H9 (cell line): ENCODE results near the gene MUC22. TPM values are rescaled to one million over a fixed set of nuclear protein-coding genes. Genes with fewer than 3 reads are reported as not detected.

ENCODE experiments used
- DNase-seq: peaks from one replicate; pipeline ENCODE4 v3.0.0-alpha.2; 2017
- H2AFZ ChIP-seq: one replicate; pipeline ENCODE4 v1.6.1; 2013; ENCODE audit warnings: mild to moderate bottlenecking, low read length, control low read depth, moderate library complexity
- H2AK5ac ChIP-seq: 2 replicates; pipeline ENCODE4 v1.6.1; 2013; ENCODE audit warnings: low read length, control low read depth, mixed read lengths; ENCODE audit not compliant: insufficient read length
- H2BK120ac ChIP-seq: one replicate; pipeline ENCODE4 v1.6.1; 2013; ENCODE audit warnings: low read depth, mild to moderate bottlenecking, low read length, control low read depth, inconsistent platforms; ENCODE audit not compliant: poor library complexity, severe bottlenecking
- H2BK12ac ChIP-seq: 2 replicates; pipeline ENCODE4 v1.6.1; 2013; ENCODE audit warnings: low read length, control low read depth, mixed read lengths, low read depth; ENCODE audit not compliant: insufficient read length
- H2BK15ac ChIP-seq: 2 replicates; pipeline ENCODE4 v1.6.1; 2013; ENCODE audit warnings: low read depth, low read length, control low read depth
- H2BK20ac ChIP-seq: one replicate; pipeline ENCODE4 v1.6.1; 2013; ENCODE audit warnings: low read depth, mild to moderate bottlenecking, low read length, control low read depth, inconsistent platforms; ENCODE audit not compliant: poor library complexity, severe bottlenecking
- H2BK5ac ChIP-seq: 2 replicates; pipeline ENCODE4 v1.6.1; 2013; ENCODE audit warnings: low read length, control low read depth, mixed read lengths; ENCODE audit not compliant: insufficient read length
- H3K14ac ChIP-seq: 2 replicates; pipeline ENCODE4 v1.6.1; 2013; ENCODE audit warnings: low read length, control low read depth; ENCODE audit not compliant: insufficient read depth
- H3K18ac ChIP-seq: 2 replicates; pipeline ENCODE4 v1.6.1; 2013; ENCODE audit warnings: low read depth, mild to moderate bottlenecking, mixed read lengths, low read length, control low read depth; ENCODE audit not compliant: insufficient read length
- H3K23ac ChIP-seq: 2 replicates; pipeline ENCODE4 v1.6.1; 2013; ENCODE audit warnings: low read length, control low read depth, mixed read lengths, low read depth; ENCODE audit not compliant: insufficient read length
- H3K23me2 ChIP-seq: 2 replicates; pipeline ENCODE4 v1.6.1; 2013; ENCODE audit warnings: low read depth, mild to moderate bottlenecking, mixed read lengths, low read length, control low read depth; ENCODE audit not compliant: insufficient read length, poor library complexity, severe bottlenecking
- H3K27ac ChIP-seq: 2 replicates; pipeline ENCODE4 v1.5.1; 2013; ENCODE audit warnings: low read length, control low read depth, mixed read lengths, low read depth; ENCODE audit not compliant: insufficient read length
- H3K27me3 ChIP-seq: 2 replicates; pipeline ENCODE4 v1.6.1; 2013; ENCODE audit warnings: low read length, control low read depth, inconsistent platforms; ENCODE audit not compliant: insufficient read depth
- H3K4ac ChIP-seq: 2 replicates; pipeline ENCODE4 v1.6.1; 2013; ENCODE audit warnings: low read depth, mild to moderate bottlenecking, control low read depth, inconsistent platforms, low read length, moderate library complexity
- H3K4me1 ChIP-seq: 2 replicates; pipeline ENCODE4 v1.6.1; 2013; ENCODE audit warnings: low read length, control low read depth, inconsistent platforms; ENCODE audit not compliant: insufficient read depth
- H3K4me2 ChIP-seq: 2 replicates; pipeline ENCODE4 v1.6.1; 2013; ENCODE audit warnings: low read length, control low read depth, mixed read lengths; ENCODE audit not compliant: insufficient read length, insufficient read depth
- H3K56ac ChIP-seq: 2 replicates; pipeline ENCODE4 v1.6.1; 2013; ENCODE audit warnings: low read depth, mild to moderate bottlenecking, mixed read lengths, low read length, control low read depth; ENCODE audit not compliant: insufficient read length
- H3K79me1 ChIP-seq: 2 replicates; pipeline ENCODE4 v1.6.1; 2013; ENCODE audit warnings: low read depth, mild to moderate bottlenecking, moderate library complexity, low read length, control low read depth, inconsistent platforms; ENCODE audit not compliant: insufficient read depth, poor library complexity, severe bottlenecking
- H3K79me2 ChIP-seq: 2 replicates; pipeline ENCODE4 v1.6.1; 2013; ENCODE audit warnings: low read length, control low read depth, inconsistent platforms; ENCODE audit not compliant: insufficient read depth
- H3K9ac ChIP-seq: 2 replicates; pipeline ENCODE4 v1.6.1; 2013; ENCODE audit warnings: low read length, control low read depth, mixed read lengths; ENCODE audit not compliant: insufficient read length; ENCODE audit errors: extremely low read depth
- H3K9me3 ChIP-seq: one replicate; pipeline ENCODE4 v1.6.1; 2013; ENCODE audit warnings: low read depth, low read length, inconsistent platforms; ENCODE audit not compliant: control insufficient read depth
- H3T11ph ChIP-seq: one replicate; pipeline ENCODE4 v1.6.1; 2013; ENCODE audit warnings: mild to moderate bottlenecking, low read length, control low read depth, inconsistent platforms
- H4K20me1 ChIP-seq: one replicate; pipeline ENCODE4 v1.6.1; 2013; ENCODE audit not compliant: control insufficient read depth, insufficient read length, insufficient read depth
- H4K5ac ChIP-seq: 2 replicates; pipeline ENCODE4 v1.6.1; 2013; ENCODE audit warnings: low read depth, mild to moderate bottlenecking, mixed read lengths, low read length, control low read depth; ENCODE audit not compliant: insufficient read length
- H4K8ac ChIP-seq: replicated peaks from 2 replicates; pipeline ENCODE4 v1.6.1; 2013; ENCODE audit warnings: low read length, control low read depth, mixed read lengths, low read depth; ENCODE audit not compliant: insufficient read length
- H4K91ac ChIP-seq: 2 replicates; pipeline ENCODE4 v1.6.1; 2013; ENCODE audit warnings: low read depth, mild to moderate bottlenecking, moderate library complexity, mixed read lengths, low read length, control low read depth; ENCODE audit not compliant: insufficient read length
- H3K27ac Mint-ChIP-seq, 3 experiments: 2 replicates in 2 of 3; 3 replicates in 1 of 3; pipeline ENCODE4 v1.8.0; 2020 to 2021; ENCODE audit warnings: mixed read lengths in 3 of 3, mild to moderate bottlenecking in 1 of 3, moderate library complexity in 1 of 3
- H3K27me3 Mint-ChIP-seq: 2 replicates; pipeline ENCODE4 v1.8.0; 2021; ENCODE audit warnings: low read depth, mild to moderate bottlenecking, moderate library complexity, mixed read lengths
- H3K36me3 Mint-ChIP-seq, 3 experiments: 2 replicates in 2 of 3; 3 replicates in 1 of 3; pipeline ENCODE4 v1.8.0; 2020 to 2021; ENCODE audit warnings: low read depth in 3 of 3, mixed read lengths in 3 of 3; ENCODE audit not compliant: insufficient read depth in 1 of 3
- H3K4me1 Mint-ChIP-seq, 2 experiments: 2 replicates each; pipeline ENCODE4 v1.8.0; 2020; ENCODE audit warnings: mixed read lengths in 2 of 2
- H3K4me3 Mint-ChIP-seq, 2 experiments: 2 replicates in 1 of 2; 3 replicates in 1 of 2; pipeline ENCODE4 v1.8.0; 2020 to 2021; ENCODE audit warnings: mild to moderate bottlenecking in 2 of 2, mixed read lengths in 2 of 2, moderate library complexity in 1 of 2
- H3K9me3 Mint-ChIP-seq, 2 experiments: 2 replicates in 1 of 2; 3 replicates in 1 of 2; pipeline ENCODE4 v1.8.0; 2020; ENCODE audit warnings: mild to moderate bottlenecking in 2 of 2, mixed read lengths in 2 of 2, moderate library complexity in 1 of 2
- CTCF ChIP-seq: fragments of 200-600 bp; sonication (generic); conservative IDR thresholded peaks from 3 replicates; pipeline ENCODE4 v1.8.0; 2021; ENCODE audit warnings: antibody characterized with exemption, mild to moderate bottlenecking
- WGBS: extraction: QIAGEN DNeasy Blood & Tissue Kit; methylation state at CpG from one replicate; pipeline ENCODE4 v1.1.7; 2013; ENCODE audit warnings: missing lambda C conversion rate, low lambda C conversion rate, mixed read lengths; ENCODE audit not compliant: insufficient read length; ENCODE audit errors: extremely low coverage; 5-methylcytosine and 5-hydroxymethylcytosine counted together
- total RNA-seq: library from RNA; stranded (reverse); gene quantifications from 2 replicates; pipeline ENCODE4 v1.2.1, GENCODE V29; 2021

The MUC22 gene
- total RNA-seq, 1 experiment from 2014 or later = not detected

GRCh38 chr6:30987304-30987703 lies 23.0 kb upstream of the MUC22 start:
- H2BK120ac ChIP-seq = no peak overlapping the region
- no peak overlapping the region for H3K4ac ChIP-seq
- TF ChIP-seq CTCF = no peak
- H3T11ph ChIP-seq = no peak overlapping the region
- no peaks in the 10 kb centered on the region for H3K9me3 ChIP-seq
- H3K4me2 ChIP-seq = no peak overlapping the region
- no peak overlapping the region for H3K18ac ChIP-seq
- Mint-ChIP-seq H3K4me1 (peaks cover 17 to 19% of the 10 kb centered on the region in 2 experiments), H3K9me3 (no peaks in the 10 kb centered on the region; a peak in 1 of 5 replicates), H3K36me3 (no peaks in the 10 kb centered on the region; a peak in 1 of 7 replicates), H3K27ac (no peak overlapping the region), H3K27me3 (peaks cover 7% of the 10 kb centered on the region; the same call in 1 of the 2 replicates), H3K4me3 (no peak overlapping the region)
- WGBS = no CpG with 5 or more reads among the region's 6 CpGs
- H3K9ac ChIP-seq = no peak overlapping the region
- H4K20me1 ChIP-seq = no peaks in the 10 kb centered on the region
- no peak overlapping the region for H4K5ac ChIP-seq
- no peak overlapping the region for H3K56ac ChIP-seq
- H3K79me1 ChIP-seq = no peaks in the 10 kb centered on the region
- no peaks in the 10 kb centered on the region; the same call in 1 of the 2 replicates for H3K4me1 ChIP-seq
- H3K27ac ChIP-seq = no peak overlapping the region
- no peak overlapping the region for H4K91ac ChIP-seq
- no peak overlapping the region for H4K8ac ChIP-seq
- no peak overlapping the region for H2AFZ ChIP-seq
- H3K23me2 ChIP-seq = no peaks in the 10 kb centered on the region
- no peaks in the 10 kb centered on the region for H3K79me2 ChIP-seq
- H3K23ac ChIP-seq = no peak overlapping the region
- H2BK20ac ChIP-seq = no peak overlapping the region
- no peak for DNase-seq
- H2BK5ac ChIP-seq = no peak overlapping the region
- no peaks in the 10 kb centered on the region for H3K27me3 ChIP-seq
- H2BK15ac ChIP-seq = no peak overlapping the region
- H2BK12ac ChIP-seq = no peak overlapping the region
- H2AK5ac ChIP-seq = no peak overlapping the region
- no peak overlapping the region for H3K14ac ChIP-seq
